ENCODE measurements around the gene CLEC4F. TPM values are rescaled to one million over a fixed set of nuclear protein-coding genes. Genes with fewer than 3 reads are reported as not detected.

Gene CLEC4F
- total and polyA plus RNA-seq, 2 experiments from 2014 or later = not detected

- no peak for TF ChIP-seq ZNF462 (CRISPR knock-in tag; IDR thresholded peaks at IDR 0.05)
- TF ChIP-seq, protein P1, sequence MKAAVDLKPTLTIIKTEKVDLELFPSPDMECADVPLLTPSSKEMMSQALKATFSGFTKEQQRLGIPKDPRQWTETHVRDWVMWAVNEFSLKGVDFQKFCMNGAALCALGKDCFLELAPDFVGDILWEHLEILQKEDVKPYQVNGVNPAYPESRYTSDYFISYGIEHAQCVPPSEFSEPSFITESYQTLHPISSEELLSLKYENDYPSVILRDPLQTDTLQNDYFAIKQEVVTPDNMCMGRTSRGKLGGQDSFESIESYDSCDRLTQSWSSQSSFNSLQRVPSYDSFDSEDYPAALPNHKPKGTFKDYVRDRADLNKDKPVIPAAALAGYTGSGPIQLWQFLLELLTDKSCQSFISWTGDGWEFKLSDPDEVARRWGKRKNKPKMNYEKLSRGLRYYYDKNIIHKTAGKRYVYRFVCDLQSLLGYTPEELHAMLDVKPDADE (IDR thresholded peaks at IDR 0.05) = no peak
- TF ChIP-seq ZNF331 (CRISPR knock-in tag; IDR thresholded peaks at IDR 0.05; ENCODE audit: low read depth) = no peak
- no peak for TF ChIP-seq ZNF114 (CRISPR knock-in tag; IDR thresholded peaks at IDR 0.05)
- TF ChIP-seq JUNB (IDR thresholded peaks at IDR 0.05; ENCODE audit: unreplicated experiment) = no peak
Observed at GRCh38 chr2:70834881-70835280, 14.5 kb upstream of the CLEC4F start (continued).

DNA sequence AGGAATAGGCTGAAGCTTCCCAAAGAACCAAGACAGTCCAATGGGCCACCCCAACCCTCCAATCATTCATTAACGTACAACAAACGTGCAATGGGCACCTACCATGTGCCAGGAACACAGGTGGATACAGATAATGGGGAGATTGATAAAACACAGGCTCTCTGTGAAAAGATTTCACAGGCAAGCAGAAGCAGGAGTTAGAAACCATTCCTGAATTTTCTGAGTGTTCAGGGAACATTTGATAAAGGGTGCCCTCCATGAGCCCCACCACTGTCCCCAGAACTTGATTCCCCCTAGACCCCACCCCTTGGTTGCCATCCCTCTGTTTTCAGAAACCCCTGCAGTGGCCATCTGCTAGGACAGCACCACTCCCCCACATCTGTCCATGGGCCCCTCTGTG is 13.7 kb upstream of the CLEC4F start:
- H2AFZ ChIP-seq = no peak overlapping the region
- no peak overlapping the region for H3K27ac Mint-ChIP-seq
- no peak overlapping the region for H3K27ac ChIP-seq (ENCODE audit: low read depth)
- H3K79me2 ChIP-seq (replicated peaks; ENCODE audit: insufficient read depth) = no peaks in the 10 kb centered on the region
- H3K27me3 ChIP-seq (ENCODE audit: insufficient read depth) = no peaks in the 10 kb centered on the region
- H3K4me3 ChIP-seq = no peak overlapping the region
- peaks cover 4% of the 10 kb centered on the region; the same call in 1 of the 2 replicates for H3K9me2 ChIP-seq (ENCODE audit: insufficient read depth)
- no peaks in the 10 kb centered on the region for H4K20me1 ChIP-seq (replicated peaks; ENCODE audit: insufficient read depth)
- H3K4me3 Mint-ChIP-seq = no peak overlapping the region
- ATAC-seq (no peak), DNase-seq (ENCODE audit: low spot score) (no peak)
- peaks cover under 1% of the 10 kb centered on the region for H3K4me1 Mint-ChIP-seq
- no peaks in the 10 kb centered on the region for H3F3A ChIP-seq (replicated peaks; ENCODE audit: low read depth)
- peaks cover 18% of the 10 kb centered on the region for H3K27me3 Mint-ChIP-seq (ENCODE audit: insufficient read depth, low read depth, poor library complexity)
- H3K36me3 Mint-ChIP-seq (ENCODE audit: low read depth) = no peaks in the 10 kb centered on the region
- H3K4me2 ChIP-seq = no peak overlapping the region
- H3K4me1 ChIP-seq (ENCODE audit: insufficient read depth) = no peaks in the 10 kb centered on the region
- no peaks in the 10 kb centered on the region for H3K36me3 ChIP-seq (ENCODE audit: insufficient read depth)
- peaks cover 3% of the 10 kb centered on the region; the same call in 2 of the 3 replicates for H3K9me3 Mint-ChIP-seq
- TF ChIP-seq, protein P2, sequence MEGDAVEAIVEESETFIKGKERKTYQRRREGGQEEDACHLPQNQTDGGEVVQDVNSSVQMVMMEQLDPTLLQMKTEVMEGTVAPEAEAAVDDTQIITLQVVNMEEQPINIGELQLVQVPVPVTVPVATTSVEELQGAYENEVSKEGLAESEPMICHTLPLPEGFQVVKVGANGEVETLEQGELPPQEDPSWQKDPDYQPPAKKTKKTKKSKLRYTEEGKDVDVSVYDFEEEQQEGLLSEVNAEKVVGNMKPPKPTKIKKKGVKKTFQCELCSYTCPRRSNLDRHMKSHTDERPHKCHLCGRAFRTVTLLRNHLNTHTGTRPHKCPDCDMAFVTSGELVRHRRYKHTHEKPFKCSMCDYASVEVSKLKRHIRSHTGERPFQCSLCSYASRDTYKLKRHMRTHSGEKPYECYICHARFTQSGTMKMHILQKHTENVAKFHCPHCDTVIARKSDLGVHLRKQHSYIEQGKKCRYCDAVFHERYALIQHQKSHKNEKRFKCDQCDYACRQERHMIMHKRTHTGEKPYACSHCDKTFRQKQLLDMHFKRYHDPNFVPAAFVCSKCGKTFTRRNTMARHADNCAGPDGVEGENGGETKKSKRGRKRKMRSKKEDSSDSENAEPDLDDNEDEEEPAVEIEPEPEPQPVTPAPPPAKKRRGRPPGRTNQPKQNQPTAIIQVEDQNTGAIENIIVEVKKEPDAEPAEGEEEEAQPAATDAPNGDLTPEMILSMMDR (conservative IDR thresholded peaks at IDR 0.05; ENCODE audit: low read depth in 2 of 2) = no peak
- TF ChIP-seq REST (IDR thresholded peaks at IDR 0.05; ENCODE audit: unreplicated experiment) (no peak), CREB1 (CRISPR knock-in tag; IDR thresholded peaks at IDR 0.05; ENCODE audit: low read depth) (no peak), POLR2AphosphoS5 (IDR thresholded peaks at IDR 0.05; ENCODE audit: low read depth) (no peak), EZH2 (IDR thresholded peaks at IDR 0.05; ENCODE audit: low read depth, unreplicated experiment) (no peak), JUNB (IDR thresholded peaks at IDR 0.05; ENCODE audit: unreplicated experiment) (no peak), NANOG (IDR thresholded peaks at IDR 0.05; ENCODE audit: borderline replicate concordance) (no peak), ZNF331 (CRISPR knock-in tag; IDR thresholded peaks at IDR 0.05; ENCODE audit: low read depth) (no peak), STAT1 (IDR thresholded peaks at IDR 0.05; ENCODE audit: unreplicated experiment) (no peak)
- TF ChIP-seq, protein P1 (IDR thresholded peaks at IDR 0.05) = no peak
